ENCODE data around the gene MAMSTR. TPM values are rescaled to one million over a fixed set of nuclear protein-coding genes. Genes with fewer than 3 reads are reported as not detected.

The MAMSTR gene
- total and polyA plus RNA-seq, 9 of the 15 experiments (the other 6 are each of a cell fraction or from before 2014, with no cell fraction given), result 0.08 to 1.00 (median 0.40) TPM; not detected in 1

DNA sequence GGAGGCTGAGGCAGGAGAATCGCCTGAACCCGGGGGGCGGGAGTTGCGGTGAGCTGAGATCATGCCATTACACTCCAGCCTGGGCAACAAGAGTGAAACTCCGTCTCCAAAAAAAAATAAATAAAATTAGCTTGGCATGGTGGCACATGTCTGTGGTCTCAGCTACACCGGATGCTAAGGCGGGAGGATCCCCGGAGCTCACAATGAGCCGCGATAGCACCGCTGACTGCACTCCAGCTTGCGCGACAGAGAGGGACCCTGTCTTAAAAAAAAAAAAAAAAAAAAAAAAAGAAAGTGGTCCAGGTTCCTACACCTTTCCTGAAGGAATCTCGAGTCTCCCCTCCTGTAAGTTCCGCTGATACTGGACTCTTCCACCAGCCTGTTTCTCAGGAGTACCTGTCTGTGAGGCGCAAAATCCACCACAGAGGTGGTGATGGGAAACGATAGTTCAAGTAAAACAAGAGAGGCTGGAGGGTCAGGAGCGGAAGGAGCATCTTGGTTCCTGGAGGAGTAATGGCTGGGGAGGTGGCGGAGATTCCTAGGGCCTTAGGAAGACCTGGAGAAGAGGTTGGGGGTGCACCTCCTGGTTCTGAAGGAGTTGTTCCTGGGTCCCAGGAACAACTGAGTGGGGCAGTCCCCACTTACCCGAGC is 32.4 kb upstream of the MAMSTR start:
- in situ Hi-C loops (cut with MboI) (no loop called here), intact Hi-C loops (cut with micrococcal nuclease) (no loop called here)
- no TSS peak for BruUV-seq (replicated peaks)
- Histone ChIP-seq H3K27me3 (ENCODE audit: control insufficient read depth in 2 of 2, insufficient read depth in 2 of 2, low read length in 2 of 2) (no peaks in the 10 kb centered on the region), H3K79me2 (ENCODE audit: control insufficient read depth, insufficient read depth, low read length) (peaks cover 41% of the 10 kb centered on the region), H4K20me1 (replicated peaks; ENCODE audit: control insufficient read depth, insufficient read depth, low read length) (no peaks in the 10 kb centered on the region), H3K9ac (ENCODE audit: insufficient read depth in 1 of 2, low read depth in 2 of 2, low read length in 2 of 2) (peak overlapping the region; percentile 74 to 91), H3K36me3 (ENCODE audit: control insufficient read depth, insufficient read depth, low read length) (peaks cover 22% of the 10 kb centered on the region; the same call in 1 of the 3 replicates), H3K4me2 (ENCODE audit: insufficient read depth, low read length) (peak overlapping the region; percentile 81), H3K9me1 (ENCODE audit: control insufficient read depth, insufficient read depth, low read length) (no peaks in the 10 kb centered on the region), H3K9me3 (replicated peaks; ENCODE audit: control insufficient read depth, insufficient read depth, low read depth, low read length) (no peaks in the 10 kb centered on the region), H3K4me1 (replicated peaks in 1 of 2; ENCODE audit: control insufficient read depth in 2 of 2, insufficient read depth in 2 of 2, low read length in 2 of 2) (peaks cover 41 to 81% of the 10 kb centered on the region in 2 experiments), H3K27ac (ENCODE audit: extremely low read depth, low read depth, low read length) (peak overlapping the region; percentile 37; the same call in 2 of the 3 replicates), H3K4me3 (peak overlapping the region; percentile 43), H2AFZ (ENCODE audit: low read depth, low read length) (0 out of 2 replicates have a peak overlapping the region, but pooled peaks have one; percentile 9)
- no peak for DNase-seq (ENCODE audit: extremely low read depth in 1 of 4, low spot score in 3 of 4)
- no peak for ATAC-seq
- ChIA-PET POLR2A (interaction anchor here (0.6 to 0.9 kb wide), 2 partner anchors 216 to 453 kb away, joined by 3 read pairs; no protein-coding TSS in a partner anchor), CTCF (ENCODE audit: low intra/inter-chr PET ratio) (no interaction called here)
- WGBS (ENCODE audit: insufficient coverage, low coverage, missing lambda C conversion rate), result 68% methylated on average over 15 of the region's 20 CpGs
- TF ChIP-seq NFXL1 (CRISPR knock-in tag; IDR thresholded peaks at IDR 0.05) (no peak), CCNT2 (IDR thresholded peaks at IDR 0.05; ENCODE audit: borderline replicate concordance, extremely low read depth, insufficient read length, low read depth, low read length) (no peak), PYGO2 (tag; IDR thresholded peaks at IDR 0.05) (no peak), NR2F6 (CRISPR knock-in tag; IDR thresholded peaks at IDR 0.05) (no peak), RBM39 (optimal IDR thresholded peaks at IDR 0.05; ENCODE audit: low read depth, low read length) (no peak), ZNF431 (CRISPR knock-in tag; IDR thresholded peaks at IDR 0.05) (no peak), BDP1 (IDR thresholded peaks at IDR 0.05; ENCODE audit: insufficient read depth, insufficient read length) (no peak), KDM1A (IDR thresholded peaks at IDR 0.05) (no peak), ZNF121 (CRISPR knock-in tag; conservative IDR thresholded peaks at IDR 0.05) (no peak), SMAD4 (CRISPR knock-in tag; conservative IDR thresholded peaks at IDR 0.05) (no peak), BRD9 (IDR thresholded peaks at IDR 0.05; ENCODE audit: low read depth, partially characterized antibody) (no peak), HDAC2 (IDR thresholded peaks at IDR 0.05) (no peak), ZNF696 (CRISPR knock-in tag; conservative IDR thresholded peaks at IDR 0.05) (no peak), ATF7 (IDR thresholded peaks at IDR 0.05) (no peak), POLR2G (IDR thresholded peaks at IDR 0.05; ENCODE audit: low read depth, low read length) (no peak), RFX7 (CRISPR knock-in tag; IDR thresholded peaks at IDR 0.05) (no peak), PPARD (CRISPR knock-in tag; IDR thresholded peaks at IDR 0.05) (no peak)
- TF ChIP-seq, protein P1, sequence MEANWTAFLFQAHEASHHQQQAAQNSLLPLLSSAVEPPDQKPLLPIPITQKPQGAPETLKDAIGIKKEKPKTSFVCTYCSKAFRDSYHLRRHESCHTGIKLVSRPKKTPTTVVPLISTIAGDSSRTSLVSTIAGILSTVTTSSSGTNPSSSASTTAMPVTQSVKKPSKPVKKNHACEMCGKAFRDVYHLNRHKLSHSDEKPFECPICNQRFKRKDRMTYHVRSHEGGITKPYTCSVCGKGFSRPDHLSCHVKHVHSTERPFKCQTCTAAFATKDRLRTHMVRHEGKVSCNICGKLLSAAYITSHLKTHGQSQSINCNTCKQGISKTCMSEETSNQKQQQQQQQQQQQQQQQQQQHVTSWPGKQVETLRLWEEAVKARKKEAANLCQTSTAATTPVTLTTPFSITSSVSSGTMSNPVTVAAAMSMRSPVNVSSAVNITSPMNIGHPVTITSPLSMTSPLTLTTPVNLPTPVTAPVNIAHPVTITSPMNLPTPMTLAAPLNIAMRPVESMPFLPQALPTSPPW (CRISPR knock-in tag; IDR thresholded peaks at IDR 0.05), result no peak
- TF ChIP-seq, protein P2, sequence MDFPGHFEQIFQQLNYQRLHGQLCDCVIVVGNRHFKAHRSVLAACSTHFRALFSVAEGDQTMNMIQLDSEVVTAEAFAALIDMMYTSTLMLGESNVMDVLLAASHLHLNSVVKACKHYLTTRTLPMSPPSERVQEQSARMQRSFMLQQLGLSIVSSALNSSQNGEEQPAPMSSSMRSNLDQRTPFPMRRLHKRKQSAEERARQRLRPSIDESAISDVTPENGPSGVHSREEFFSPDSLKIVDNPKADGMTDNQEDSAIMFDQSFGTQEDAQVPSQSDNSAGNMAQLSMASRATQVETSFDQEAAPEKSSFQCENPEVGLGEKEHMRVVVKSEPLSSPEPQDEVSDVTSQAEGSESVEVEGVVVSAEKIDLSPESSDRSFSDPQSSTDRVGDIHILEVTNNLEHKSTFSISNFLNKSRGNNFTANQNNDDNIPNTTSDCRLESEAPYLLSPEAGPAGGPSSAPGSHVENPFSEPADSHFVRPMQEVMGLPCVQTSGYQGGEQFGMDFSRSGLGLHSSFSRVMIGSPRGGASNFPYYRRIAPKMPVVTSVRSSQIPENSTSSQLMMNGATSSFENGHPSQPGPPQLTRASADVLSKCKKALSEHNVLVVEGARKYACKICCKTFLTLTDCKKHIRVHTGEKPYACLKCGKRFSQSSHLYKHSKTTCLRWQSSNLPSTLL (IDR thresholded peaks at IDR 0.05), result no peak
- TF ChIP-seq, protein P3, sequence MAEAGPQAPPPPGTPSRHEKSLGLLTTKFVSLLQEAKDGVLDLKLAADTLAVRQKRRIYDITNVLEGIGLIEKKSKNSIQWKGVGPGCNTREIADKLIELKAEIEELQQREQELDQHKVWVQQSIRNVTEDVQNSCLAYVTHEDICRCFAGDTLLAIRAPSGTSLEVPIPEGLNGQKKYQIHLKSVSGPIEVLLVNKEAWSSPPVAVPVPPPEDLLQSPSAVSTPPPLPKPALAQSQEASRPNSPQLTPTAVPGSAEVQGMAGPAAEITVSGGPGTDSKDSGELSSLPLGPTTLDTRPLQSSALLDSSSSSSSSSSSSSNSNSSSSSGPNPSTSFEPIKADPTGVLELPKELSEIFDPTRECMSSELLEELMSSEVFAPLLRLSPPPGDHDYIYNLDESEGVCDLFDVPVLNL (CRISPR knock-in tag; IDR thresholded peaks at IDR 0.05; ENCODE audit: low read depth), result no peak
- FAIRE-seq, result no peak

All from K562 (cell line).